ENCODE measurements around the gene TIAM2.
"Not testable (repeated sequence)": the region's sequence is repeated elsewhere in the genome, so short reads cannot be mapped to it uniquely, and the experiment has no call there.

TIAM2 gene

GRCh38 chr6:155224618-155225017, 229.5 kb downstream of the TIAM2 start:
- DNase-seq (ENCODE audit: low read depth in 2 of 2, low spot score in 1 of 2), result no peak

- no peak for DNase-seq (ENCODE audit: low read depth in 2 of 2, low spot score in 1 of 2)
Measured at GRCh38 chr6:155227046-155227445, 231.9 kb downstream of the TIAM2 start.

- no peak for DNase-seq (ENCODE audit: low read depth in 2 of 2, low spot score in 1 of 2)
Measured at GRCh38 chr6:155228546-155229166, 233.5 kb downstream of the TIAM2 start.

GRCh38 chr6:155230975-155231374, 235.9 kb downstream of the TIAM2 start:
- DNase-seq (ENCODE audit: low read depth in 2 of 2, low spot score in 1 of 2), result not testable (repeated sequence)

GRCh38 chr6:155232848-155233247, 237.7 kb downstream of the TIAM2 start:
- no peak for DNase-seq (ENCODE audit: low read depth in 2 of 2, low spot score in 1 of 2)

GRCh38 chr6:155234167-155234566, 239.1 kb downstream of the TIAM2 start:
- DNase-seq (ENCODE audit: low read depth in 2 of 2, low spot score in 1 of 2), result no peak

GRCh38 chr6:155234687-155235086, 239.6 kb downstream of the TIAM2 start:
- no peak for DNase-seq (ENCODE audit: low read depth in 2 of 2, low spot score in 1 of 2)

- no peak for DNase-seq (ENCODE audit: low read depth in 2 of 2, low spot score in 1 of 2)
Measured at GRCh38 chr6:155235087-155235486, 240.0 kb downstream of the TIAM2 start.

- DNase-seq (ENCODE audit: low read depth in 2 of 2, low spot score in 1 of 2), result no peak
Measured at GRCh38 chr6:155237613-155238012, 242.5 kb downstream of the TIAM2 start.

- no peak for DNase-seq (ENCODE audit: low read depth in 2 of 2, low spot score in 1 of 2)
Measured at GRCh38 chr6:155240905-155241600, 245.9 kb downstream of the TIAM2 start.

GRCh38 chr6:155241966-155242365, 246.9 kb downstream of the TIAM2 start:
- DNase-seq (ENCODE audit: low read depth in 2 of 2, low spot score in 1 of 2), result no peak

GRCh38 chr6:155244434-155244833, 249.3 kb downstream of the TIAM2 start:
- DNase-seq (ENCODE audit: low read depth in 2 of 2, low spot score in 1 of 2), result no peak

GRCh38 chr6:155245193-155245592, 250.1 kb downstream of the TIAM2 start:
- DNase-seq (ENCODE audit: low read depth in 2 of 2, low spot score in 1 of 2), result no peak

- no peak for DNase-seq (ENCODE audit: low read depth in 2 of 2, low spot score in 1 of 2)
Measured at GRCh38 chr6:155245831-155246230, 250.7 kb downstream of the TIAM2 start.

- no peak for DNase-seq (ENCODE audit: low read depth in 2 of 2, low spot score in 1 of 2)
Measured at GRCh38 chr6:155246825-155247224, 251.7 kb downstream of the TIAM2 start.

- DNase-seq (ENCODE audit: low read depth in 2 of 2, low spot score in 1 of 2), result no peak
Measured at GRCh38 chr6:155247618-155248007, 252.5 kb downstream of the TIAM2 start.

GRCh38 chr6:155248008-155249001, 253.2 kb downstream of the TIAM2 start:
- DNase-seq (ENCODE audit: low read depth in 2 of 2, low spot score in 1 of 2), result no peak

GRCh38 chr6:155250701-155251381, 255.7 kb downstream of the TIAM2 start:
- DNase-seq (ENCODE audit: low read depth in 2 of 2, low spot score in 1 of 2), result no peak

- no peak for DNase-seq (ENCODE audit: low read depth in 2 of 2, low spot score in 1 of 2)
Measured at GRCh38 chr6:155252581-155252980, 257.5 kb downstream of the TIAM2 start.

GRCh38 chr6:155253337-155253736, 258.2 kb downstream of the TIAM2 start:
- no peak for DNase-seq (ENCODE audit: low read depth in 2 of 2, low spot score in 1 of 2)

- DNase-seq (ENCODE audit: low read depth in 2 of 2, low spot score in 1 of 2), result no peak
Measured at GRCh38 chr6:155254139-155254538, 259.0 kb downstream of the TIAM2 start.
